Loucy (cell line): ENCODE results near the gene COL25A1.

ENCODE experiments used
- CTCF ChIP-seq: fragments of 200-600 bp; sonication (generic); conservative IDR thresholded peaks from 2 replicates; pipeline ENCODE4 v1.5.1; 2014; ENCODE audit warnings: mild to moderate bottlenecking, antibody characterized with exemption, low read length
- EZH2phosphoT487 ChIP-seq: fragments of 200-600 bp; IDR thresholded peaks from 2 replicates; pipeline ENCODE4 v1.6.1; 2018; ENCODE audit warnings: antibody characterized with exemption, mild to moderate bottlenecking, moderate library complexity, borderline replicate concordance

GRCh38 chr4:108811486-108811885, 491.0 kb downstream of the COL25A1 start:
- TF ChIP-seq CTCF, result no peak
- no peak for TF ChIP-seq EZH2phosphoT487
